Small intestine (tissue), 7 donors: ENCODE results near the gene RIMBP2. TPM values are rescaled to one million over a fixed set of nuclear protein-coding genes. Genes with fewer than 3 reads are reported as not detected.

ENCODE experiments used
- DNase-seq, 2 donors: peaks; one replicate each; pipeline versions ENCODE4 v3.0.0 to v3.0.0-alpha.2; 2013
- FAIRE-seq: peaks from 2 replicates; lab custom pipeline; 2012; peaks lifted over from hg19 to GRCh38; lab: Jason Lieb, UNC
- H3K27ac ChIP-seq, 3 donors: one replicate each; pipeline ENCODE4 v1.5.1; 2013; ENCODE audit warnings: low read length in 2 of 3, mild to moderate bottlenecking in 2 of 3, control low read depth in 1 of 3, inconsistent platforms in 1 of 3, low read depth in 1 of 3, moderate library complexity in 1 of 3
- H3K27me3 ChIP-seq, 3 donors: one replicate each; pipeline ENCODE4 v1.6.1; 2013; ENCODE audit warnings: low read length in 3 of 3, inconsistent platforms in 1 of 3; ENCODE audit not compliant: control insufficient read depth in 3 of 3, insufficient read depth in 3 of 3
- H3K36me3 ChIP-seq, 3 donors: one replicate each; pipeline ENCODE4 v1.6.1; 2013; ENCODE audit warnings: low read length in 3 of 3, inconsistent platforms in 1 of 3, low read depth in 1 of 3, mild to moderate bottlenecking in 1 of 3, moderate library complexity in 1 of 3; ENCODE audit not compliant: control insufficient read depth in 3 of 3, insufficient read depth in 2 of 3
- H3K4me1 ChIP-seq, 3 donors: one replicate each; pipeline ENCODE4 v1.6.1; 2013; ENCODE audit warnings: low read length in 2 of 3, inconsistent platforms in 1 of 3, low read depth in 1 of 3, mild to moderate bottlenecking in 1 of 3, moderate library complexity in 1 of 3; ENCODE audit not compliant: control insufficient read depth in 3 of 3, insufficient read depth in 2 of 3
- H3K4me3 ChIP-seq, 3 donors: one replicate each; pipeline ENCODE4 v1.5.1; 2013; ENCODE audit warnings: low read length in 3 of 3, control low read depth in 1 of 3, inconsistent platforms in 1 of 3, low read depth in 1 of 3, mild to moderate bottlenecking in 1 of 3, moderate library complexity in 1 of 3
- H3K9me3 ChIP-seq, 2 donors: one replicate each; pipeline ENCODE4 v1.6.1; 2013; ENCODE audit warnings: low read depth in 1 of 2, low read length in 1 of 2; ENCODE audit not compliant: control insufficient read depth in 2 of 2, insufficient read depth in 1 of 2
- WGBS, 3 donors: extraction: QIAGEN DNeasy Blood & Tissue Kit; methylation state at CpG; one replicate each; pipeline ENCODE4 v1.1.7; 2013; 5-methylcytosine and 5-hydroxymethylcytosine counted together
- polyA plus RNA-seq, 4 donors: library from polyadenylated mRNA; stranded (reverse) in 3 of 4; unstranded in 1 of 4; fragments of 200-250 nt in 3 of 4; fragments of 120-200 nt in 1 of 4; gene quantifications; one replicate each; pipeline versions ENCODE4 v1.2.1 to v1.2.3, GENCODE V29; 2013
- donor health status: healthy with polysubstance abuse.
- donor health status: control.
- donor health status: control.
- donor health status: Bipolar disorder and iron deficiency.
- donor health status: healthy.

Gene RIMBP2
- polyA plus RNA-seq, 4 donors, result 0.22 to 12.2 (median 2.3) TPM

- 79 to 89% (median 80%) methylated on average over 6 to 7 of the region's 7 CpGs for WGBS, 3 donors
- no peak overlapping the region for H3K27ac ChIP-seq
- H3K4me1 ChIP-seq, result no peaks in the 10 kb centered on the region
- H3K36me3 ChIP-seq, result no peaks in the 10 kb centered on the region
- DNase-seq, result no peak
- H3K9me3 ChIP-seq, result no peaks in the 10 kb centered on the region
- FAIRE-seq, result no peak
- no peaks in the 10 kb centered on the region for H3K27me3 ChIP-seq
- H3K4me3 ChIP-seq, result no peak overlapping the region
Measured at GRCh38 chr12:130498589-130499385, 217.3 kb downstream of the RIMBP2 start.

GRCh38 chr12:130497991-130498390 lies 218.1 kb downstream of the RIMBP2 start:
- no peaks in the 10 kb centered on the region for H3K27me3 ChIP-seq
- no peak overlapping the region for H3K27ac ChIP-seq
- no peak for FAIRE-seq
- 82 to 88% (median 84%) methylated on average over 10 of the region's 10 CpGs for WGBS, 3 donors
- no peaks in the 10 kb centered on the region for H3K36me3 ChIP-seq
- no peak overlapping the region for H3K4me3 ChIP-seq
- DNase-seq, result no peak
- H3K4me1 ChIP-seq, result no peaks in the 10 kb centered on the region
- H3K9me3 ChIP-seq, result no peaks in the 10 kb centered on the region

GRCh38 chr12:130497321-130497720 lies 218.8 kb downstream of the RIMBP2 start:
- no peaks in the 10 kb centered on the region for H3K27me3 ChIP-seq
- H3K36me3 ChIP-seq, result no peaks in the 10 kb centered on the region
- FAIRE-seq (no peak), DNase-seq (no peak)
- no peaks in the 10 kb centered on the region for H3K9me3 ChIP-seq
- H3K4me1 ChIP-seq, result no peaks in the 10 kb centered on the region
- H3K4me3 ChIP-seq, result no peak overlapping the region
- WGBS, 3 donors, result 79 to 87% (median 81%) methylated on average over 12 of the region's 12 CpGs
- no peak overlapping the region for H3K27ac ChIP-seq

GRCh38 chr12:130496516-130497120 lies 219.5 kb downstream of the RIMBP2 start:
- no peak for FAIRE-seq
- H3K27ac ChIP-seq, result no peak overlapping the region
- H3K4me1 ChIP-seq, result no peaks in the 10 kb centered on the region
- 72 to 77% (median 76%) methylated on average over 14 of the region's 14 CpGs for WGBS, 3 donors
- H3K27me3 ChIP-seq, result no peaks in the 10 kb centered on the region
- no peak for DNase-seq
- no peaks in the 10 kb centered on the region for H3K9me3 ChIP-seq
- no peaks in the 10 kb centered on the region for H3K36me3 ChIP-seq
- no peak overlapping the region for H3K4me3 ChIP-seq

- Histone ChIP-seq H3K27me3 (no peaks in the 10 kb centered on the region), H3K4me1 (no peaks in the 10 kb centered on the region), H3K9me3 (no peaks in the 10 kb centered on the region), H3K4me3 (no peak overlapping the region), H3K36me3 (no peaks in the 10 kb centered on the region), H3K27ac (no peak overlapping the region)
- 75 to 80% (median 80%) methylated on average over 8 of the region's 8 CpGs for WGBS, 3 donors
- FAIRE-seq (no peak), DNase-seq (no peak)
Measured at GRCh38 chr12:130495156-130495555, 220.9 kb downstream of the RIMBP2 start.

- H3K36me3 ChIP-seq, result no peaks in the 10 kb centered on the region
- no peaks in the 10 kb centered on the region for H3K4me1 ChIP-seq
- H3K27ac ChIP-seq, result no peak overlapping the region
- no peaks in the 10 kb centered on the region for H3K27me3 ChIP-seq
- DNase-seq (no peak), FAIRE-seq (no peak)
- no peak overlapping the region for H3K4me3 ChIP-seq
- no peaks in the 10 kb centered on the region for H3K9me3 ChIP-seq
- WGBS, 3 donors, result 80 to 86% (median 84%) methylated on average over 8 of the region's 8 CpGs
Measured at GRCh38 chr12:130494736-130495135, 221.4 kb downstream of the RIMBP2 start.

- Histone ChIP-seq H3K27ac (no peak overlapping the region), H3K4me3 (no peak overlapping the region), H3K4me1 (no peaks in the 10 kb centered on the region), H3K9me3 (peaks cover 0 to 4% of the 10 kb centered on the region in 2 donors), H3K27me3 (no peaks in the 10 kb centered on the region), H3K36me3 (no peaks in the 10 kb centered on the region)
- DNase-seq (no peak), FAIRE-seq (no peak)
- WGBS, 3 donors, result 76 to 79% (median 77%) methylated on average over 13 of the region's 13 CpGs
Measured at GRCh38 chr12:130493951-130494350, 222.1 kb downstream of the RIMBP2 start.

- Histone ChIP-seq H3K36me3 (no peaks in the 10 kb centered on the region), H3K4me1 (no peaks in the 10 kb centered on the region), H3K9me3 (peaks cover 0 to 4% of the 10 kb centered on the region in 2 donors), H3K27me3 (no peaks in the 10 kb centered on the region), H3K27ac (no peak overlapping the region), H3K4me3 (no peak overlapping the region)
- FAIRE-seq, result no peak
- WGBS, 3 donors, result 68 to 74% (median 69%) methylated on average over 32 of the region's 32 CpGs
- no peak for DNase-seq
Measured at GRCh38 chr12:130491421-130492357, 224.4 kb downstream of the RIMBP2 start.
